Measurements from ENCODE around the gene STARD4. TPM values are rescaled to one million over a fixed set of nuclear protein-coding genes. Genes with fewer than 3 reads are reported as not detected.

The STARD4 gene
- total and polyA plus RNA-seq, 2 of the 13 experiments (the other 11 are each of a cell fraction or from before 2014, with no cell fraction given): 27.4 to 66.9 TPM

DNA sequence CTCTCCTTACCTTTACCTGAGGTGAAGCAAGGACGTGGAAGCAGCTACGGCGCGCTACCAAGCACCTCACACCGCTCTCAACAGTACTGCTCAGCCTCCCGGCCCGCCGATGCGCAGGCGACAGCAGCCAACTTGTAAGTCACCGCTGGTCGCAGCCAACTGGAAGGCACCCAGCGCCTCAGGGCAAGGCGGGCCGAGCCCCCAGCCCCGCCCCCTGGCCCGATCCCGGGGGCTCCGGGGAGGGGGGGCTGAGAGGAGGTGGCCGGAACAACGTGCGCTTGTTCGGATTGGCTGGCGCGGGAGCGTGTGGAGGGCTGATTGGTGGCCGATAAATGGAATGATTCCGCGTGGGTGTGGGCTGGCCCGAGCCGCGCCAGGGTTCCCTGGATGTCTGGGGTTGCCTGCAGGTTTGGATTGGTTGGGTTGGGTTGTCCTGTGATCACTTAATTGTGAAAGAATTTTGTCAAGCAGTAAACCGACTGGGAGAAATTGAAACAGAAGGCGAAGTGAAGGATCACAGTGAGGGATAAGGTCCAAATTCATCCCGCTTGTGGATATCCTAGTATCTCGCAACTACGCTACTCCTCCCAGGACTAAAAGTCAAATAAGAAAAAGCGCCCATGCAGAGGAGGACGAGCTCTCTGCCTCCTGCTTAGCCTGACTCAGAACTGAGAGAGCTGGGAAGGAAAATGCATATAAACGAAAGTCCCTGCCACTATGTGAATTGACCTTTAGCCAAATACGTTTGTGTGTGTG, at the start of gene STARD4 (continued):
- TF ChIP-seq RBFOX2 (IDR thresholded peaks at IDR 0.05; ENCODE audit: low read depth, low read length) (peak; percentile 97), POGZ (CRISPR knock-in tag; IDR thresholded peaks at IDR 0.05) (peak; percentile 88), ZNF124 (CRISPR knock-in tag; IDR thresholded peaks at IDR 0.05) (peak; percentile 64; the same call in 1 of the 2 replicates), ELF4 (CRISPR knock-in tag; IDR thresholded peaks at IDR 0.05; ENCODE audit: borderline replicate concordance) (peak; percentile 48; the same call in 1 of the 2 replicates), DPF2 (CRISPR knock-in tag; IDR thresholded peaks at IDR 0.05; ENCODE audit: borderline replicate concordance, low read depth) (no peak), NFYC (CRISPR knock-in tag; IDR thresholded peaks at IDR 0.05) (peak; percentile 91), ARID2 (CRISPR knock-in tag; IDR thresholded peaks at IDR 0.05; ENCODE audit: borderline replicate concordance) (peak; percentile 73; the same call in 1 of the 2 replicates), ZNF816 (CRISPR knock-in tag; IDR thresholded peaks at IDR 0.05; ENCODE audit: borderline replicate concordance) (peak; percentile 59; the same call in 1 of the 2 replicates), FOXK1 (CRISPR knock-in tag; IDR thresholded peaks at IDR 0.05; ENCODE audit: borderline replicate concordance, low read depth) (peak; percentile 56; the same call in 1 of the 2 replicates), MTA3 (CRISPR knock-in tag; IDR thresholded peaks at IDR 0.05) (no peak), DR1 (CRISPR knock-in tag; IDR thresholded peaks at IDR 0.05) (peak; percentile 91), KLF11 (CRISPR knock-in tag; IDR thresholded peaks at IDR 0.05) (no peak; the same call in 1 of the 2 replicates), RFXANK (CRISPR knock-in tag; IDR thresholded peaks at IDR 0.05) (peak; percentile 29; the same call in 1 of the 2 replicates), EED (CRISPR knock-in tag; IDR thresholded peaks at IDR 0.05) (peak; percentile 89), ZFP36L1 (CRISPR knock-in tag; IDR thresholded peaks at IDR 0.05) (0 out of 2 replicates have a peak, but pooled peaks have one; percentile 36)
- TF ChIP-seq, protein P1, sequence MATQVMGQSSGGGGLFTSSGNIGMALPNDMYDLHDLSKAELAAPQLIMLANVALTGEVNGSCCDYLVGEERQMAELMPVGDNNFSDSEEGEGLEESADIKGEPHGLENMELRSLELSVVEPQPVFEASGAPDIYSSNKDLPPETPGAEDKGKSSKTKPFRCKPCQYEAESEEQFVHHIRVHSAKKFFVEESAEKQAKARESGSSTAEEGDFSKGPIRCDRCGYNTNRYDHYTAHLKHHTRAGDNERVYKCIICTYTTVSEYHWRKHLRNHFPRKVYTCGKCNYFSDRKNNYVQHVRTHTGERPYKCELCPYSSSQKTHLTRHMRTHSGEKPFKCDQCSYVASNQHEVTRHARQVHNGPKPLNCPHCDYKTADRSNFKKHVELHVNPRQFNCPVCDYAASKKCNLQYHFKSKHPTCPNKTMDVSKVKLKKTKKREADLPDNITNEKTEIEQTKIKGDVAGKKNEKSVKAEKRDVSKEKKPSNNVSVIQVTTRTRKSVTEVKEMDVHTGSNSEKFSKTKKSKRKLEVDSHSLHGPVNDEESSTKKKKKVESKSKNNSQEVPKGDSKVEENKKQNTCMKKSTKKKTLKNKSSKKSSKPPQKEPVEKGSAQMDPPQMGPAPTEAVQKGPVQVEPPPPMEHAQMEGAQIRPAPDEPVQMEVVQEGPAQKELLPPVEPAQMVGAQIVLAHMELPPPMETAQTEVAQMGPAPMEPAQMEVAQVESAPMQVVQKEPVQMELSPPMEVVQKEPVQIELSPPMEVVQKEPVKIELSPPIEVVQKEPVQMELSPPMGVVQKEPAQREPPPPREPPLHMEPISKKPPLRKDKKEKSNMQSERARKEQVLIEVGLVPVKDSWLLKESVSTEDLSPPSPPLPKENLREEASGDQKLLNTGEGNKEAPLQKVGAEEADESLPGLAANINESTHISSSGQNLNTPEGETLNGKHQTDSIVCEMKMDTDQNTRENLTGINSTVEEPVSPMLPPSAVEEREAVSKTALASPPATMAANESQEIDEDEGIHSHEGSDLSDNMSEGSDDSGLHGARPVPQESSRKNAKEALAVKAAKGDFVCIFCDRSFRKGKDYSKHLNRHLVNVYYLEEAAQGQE (IDR thresholded peaks at IDR 0.05; ENCODE audit: borderline replicate concordance in 1 of 2, low read depth in 1 of 2, low read length in 2 of 2): peak in 1 of 2 experiments; percentile 58; a peak in 2 of 4 replicates
- TF ChIP-seq, protein P2, sequence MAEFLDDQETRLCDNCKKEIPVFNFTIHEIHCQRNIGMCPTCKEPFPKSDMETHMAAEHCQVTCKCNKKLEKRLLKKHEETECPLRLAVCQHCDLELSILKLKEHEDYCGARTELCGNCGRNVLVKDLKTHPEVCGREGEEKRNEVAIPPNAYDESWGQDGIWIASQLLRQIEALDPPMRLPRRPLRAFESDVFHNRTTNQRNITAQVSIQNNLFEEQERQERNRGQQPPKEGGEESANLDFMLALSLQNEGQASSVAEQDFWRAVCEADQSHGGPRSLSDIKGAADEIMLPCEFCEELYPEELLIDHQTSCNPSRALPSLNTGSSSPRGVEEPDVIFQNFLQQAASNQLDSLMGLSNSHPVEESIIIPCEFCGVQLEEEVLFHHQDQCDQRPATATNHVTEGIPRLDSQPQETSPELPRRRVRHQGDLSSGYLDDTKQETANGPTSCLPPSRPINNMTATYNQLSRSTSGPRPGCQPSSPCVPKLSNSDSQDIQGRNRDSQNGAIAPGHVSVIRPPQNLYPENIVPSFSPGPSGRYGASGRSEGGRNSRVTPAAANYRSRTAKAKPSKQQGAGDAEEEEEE (CRISPR knock-in tag; IDR thresholded peaks at IDR 0.05; ENCODE audit: borderline replicate concordance): peak; percentile 67; the same call in 1 of the 2 replicates
- TF ChIP-seq, protein P3, sequence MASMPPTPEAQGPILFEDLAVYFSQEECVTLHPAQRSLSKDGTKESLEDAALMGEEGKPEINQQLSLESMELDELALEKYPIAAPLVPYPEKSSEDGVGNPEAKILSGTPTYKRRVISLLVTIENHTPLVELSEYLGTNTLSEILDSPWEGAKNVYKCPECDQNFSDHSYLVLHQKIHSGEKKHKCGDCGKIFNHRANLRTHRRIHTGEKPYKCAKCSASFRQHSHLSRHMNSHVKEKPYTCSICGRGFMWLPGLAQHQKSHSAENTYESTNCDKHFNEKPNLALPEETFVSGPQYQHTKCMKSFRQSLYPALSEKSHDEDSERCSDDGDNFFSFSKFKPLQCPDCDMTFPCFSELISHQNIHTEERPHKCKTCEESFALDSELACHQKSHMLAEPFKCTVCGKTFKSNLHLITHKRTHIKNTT (CRISPR knock-in tag; IDR thresholded peaks at IDR 0.05): 0 out of 2 replicates have a peak, but pooled peaks have one; percentile 43
- TF ChIP-seq, protein P4, sequence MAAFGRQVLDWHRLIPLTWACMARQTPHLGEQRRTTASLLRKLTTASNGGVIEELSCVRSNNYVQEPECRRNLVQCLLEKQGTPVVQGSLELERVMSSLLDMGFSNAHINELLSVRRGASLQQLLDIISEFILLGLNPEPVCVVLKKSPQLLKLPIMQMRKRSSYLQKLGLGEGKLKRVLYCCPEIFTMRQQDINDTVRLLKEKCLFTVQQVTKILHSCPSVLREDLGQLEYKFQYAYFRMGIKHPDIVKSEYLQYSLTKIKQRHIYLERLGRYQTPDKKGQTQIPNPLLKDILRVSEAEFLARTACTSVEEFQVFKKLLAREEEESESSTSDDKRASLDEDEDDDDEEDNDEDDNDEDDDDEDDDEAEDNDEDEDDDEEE (CRISPR knock-in tag; IDR thresholded peaks at IDR 0.05): no peak
- TF ChIP-seq, protein P5, sequence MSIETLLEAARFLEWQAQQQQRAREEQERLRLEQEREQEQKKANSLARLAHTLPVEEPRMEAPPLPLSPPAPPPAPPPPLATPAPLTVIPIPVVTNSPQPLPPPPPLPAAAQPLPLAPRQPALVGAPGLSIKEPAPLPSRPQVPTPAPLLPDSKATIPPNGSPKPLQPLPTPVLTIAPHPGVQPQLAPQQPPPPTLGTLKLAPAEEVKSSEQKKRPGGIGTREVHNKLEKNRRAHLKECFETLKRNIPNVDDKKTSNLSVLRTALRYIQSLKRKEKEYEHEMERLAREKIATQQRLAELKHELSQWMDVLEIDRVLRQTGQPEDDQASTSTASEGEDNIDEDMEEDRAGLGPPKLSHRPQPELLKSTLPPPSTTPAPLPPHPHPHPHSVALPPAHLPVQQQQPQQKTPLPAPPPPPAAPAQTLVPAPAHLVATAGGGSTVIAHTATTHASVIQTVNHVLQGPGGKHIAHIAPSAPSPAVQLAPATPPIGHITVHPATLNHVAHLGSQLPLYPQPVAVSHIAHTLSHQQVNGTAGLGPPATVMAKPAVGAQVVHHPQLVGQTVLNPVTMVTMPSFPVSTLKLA (IDR thresholded peaks at IDR 0.05): peak; percentile 77
